ENCODE results near the gene ZNF783. TPM values are rescaled to one million over a fixed set of nuclear protein-coding genes. Genes with fewer than 3 reads are reported as not detected.

ZNF783 gene
- total RNA-seq, 1 experiment from 2014 or later: 10.8 TPM

GRCh38 chr7:149304006-149304405 is 42.0 kb downstream of the ZNF783 start:
- intact Hi-C loops (cut with micrococcal nuclease; ENCODE audit: unreplicated experiment): no loop called here
- Histone ChIP-seq H3K36me3 (ENCODE audit: insufficient read depth, low read length, poor library complexity, severe bottlenecking) (no peaks in the 10 kb centered on the region), H3K27ac (ENCODE audit: low read depth, low read length, poor library complexity, severe bottlenecking) (no peak overlapping the region), H3K4me3 (ENCODE audit: low read depth, low read length, poor library complexity, severe bottlenecking) (no peak overlapping the region), H3K27me3 (replicated peaks; ENCODE audit: insufficient read depth, low read depth, low read length, poor library complexity) (no peaks in the 10 kb centered on the region), H3K9me3 (ENCODE audit: low read depth, low read length, poor library complexity, severe bottlenecking) (no peaks in the 10 kb centered on the region), H3K4me1 (ENCODE audit: insufficient read depth, low read length, poor library complexity, severe bottlenecking) (no peaks in the 10 kb centered on the region)
- CTCF ChIA-PET: no interaction called here
- no peak for DNase-seq (ENCODE audit: low spot score)
- no TSS peak for BruUV-seq (replicated peaks)
- no peak for TF ChIP-seq EZH2 (IDR thresholded peaks at IDR 0.05; ENCODE audit: borderline replicate concordance, low read depth, low read length, poor library complexity, severe bottlenecking)
- TF ChIP-seq, protein P1, sequence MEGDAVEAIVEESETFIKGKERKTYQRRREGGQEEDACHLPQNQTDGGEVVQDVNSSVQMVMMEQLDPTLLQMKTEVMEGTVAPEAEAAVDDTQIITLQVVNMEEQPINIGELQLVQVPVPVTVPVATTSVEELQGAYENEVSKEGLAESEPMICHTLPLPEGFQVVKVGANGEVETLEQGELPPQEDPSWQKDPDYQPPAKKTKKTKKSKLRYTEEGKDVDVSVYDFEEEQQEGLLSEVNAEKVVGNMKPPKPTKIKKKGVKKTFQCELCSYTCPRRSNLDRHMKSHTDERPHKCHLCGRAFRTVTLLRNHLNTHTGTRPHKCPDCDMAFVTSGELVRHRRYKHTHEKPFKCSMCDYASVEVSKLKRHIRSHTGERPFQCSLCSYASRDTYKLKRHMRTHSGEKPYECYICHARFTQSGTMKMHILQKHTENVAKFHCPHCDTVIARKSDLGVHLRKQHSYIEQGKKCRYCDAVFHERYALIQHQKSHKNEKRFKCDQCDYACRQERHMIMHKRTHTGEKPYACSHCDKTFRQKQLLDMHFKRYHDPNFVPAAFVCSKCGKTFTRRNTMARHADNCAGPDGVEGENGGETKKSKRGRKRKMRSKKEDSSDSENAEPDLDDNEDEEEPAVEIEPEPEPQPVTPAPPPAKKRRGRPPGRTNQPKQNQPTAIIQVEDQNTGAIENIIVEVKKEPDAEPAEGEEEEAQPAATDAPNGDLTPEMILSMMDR (conservative IDR thresholded peaks at IDR 0.05; ENCODE audit: low read depth, low read length): no peak
- POLR2A ChIA-PET (ENCODE audit: low non-redundant PET): no interaction called here

GRCh38 chr7:149306854-149307253 is 44.9 kb downstream of the ZNF783 start:
- CTCF ChIA-PET: no interaction called here
- intact Hi-C loops (cut with micrococcal nuclease; ENCODE audit: unreplicated experiment): no loop called here
- H3K9me3 ChIP-seq (ENCODE audit: low read depth, low read length, poor library complexity, severe bottlenecking): no peaks in the 10 kb centered on the region
- no peak overlapping the region for H3K4me3 ChIP-seq (ENCODE audit: low read depth, low read length, poor library complexity, severe bottlenecking)
- POLR2A ChIA-PET (ENCODE audit: low non-redundant PET): no interaction called here
- H3K4me1 ChIP-seq (ENCODE audit: insufficient read depth, low read length, poor library complexity, severe bottlenecking): no peaks in the 10 kb centered on the region
- TF ChIP-seq, protein P1 (conservative IDR thresholded peaks at IDR 0.05; ENCODE audit: low read depth, low read length): no peak
- no peak for TF ChIP-seq EZH2 (IDR thresholded peaks at IDR 0.05; ENCODE audit: borderline replicate concordance, low read depth, low read length, poor library complexity, severe bottlenecking)
- no peaks in the 10 kb centered on the region for H3K27me3 ChIP-seq (replicated peaks; ENCODE audit: insufficient read depth, low read depth, low read length, poor library complexity)
- BruUV-seq (replicated peaks): no TSS peak
- H3K36me3 ChIP-seq (ENCODE audit: insufficient read depth, low read length, poor library complexity, severe bottlenecking): no peaks in the 10 kb centered on the region
- no peak overlapping the region for H3K27ac ChIP-seq (ENCODE audit: low read depth, low read length, poor library complexity, severe bottlenecking)
- DNase-seq (ENCODE audit: low spot score): no peak

DNA sequence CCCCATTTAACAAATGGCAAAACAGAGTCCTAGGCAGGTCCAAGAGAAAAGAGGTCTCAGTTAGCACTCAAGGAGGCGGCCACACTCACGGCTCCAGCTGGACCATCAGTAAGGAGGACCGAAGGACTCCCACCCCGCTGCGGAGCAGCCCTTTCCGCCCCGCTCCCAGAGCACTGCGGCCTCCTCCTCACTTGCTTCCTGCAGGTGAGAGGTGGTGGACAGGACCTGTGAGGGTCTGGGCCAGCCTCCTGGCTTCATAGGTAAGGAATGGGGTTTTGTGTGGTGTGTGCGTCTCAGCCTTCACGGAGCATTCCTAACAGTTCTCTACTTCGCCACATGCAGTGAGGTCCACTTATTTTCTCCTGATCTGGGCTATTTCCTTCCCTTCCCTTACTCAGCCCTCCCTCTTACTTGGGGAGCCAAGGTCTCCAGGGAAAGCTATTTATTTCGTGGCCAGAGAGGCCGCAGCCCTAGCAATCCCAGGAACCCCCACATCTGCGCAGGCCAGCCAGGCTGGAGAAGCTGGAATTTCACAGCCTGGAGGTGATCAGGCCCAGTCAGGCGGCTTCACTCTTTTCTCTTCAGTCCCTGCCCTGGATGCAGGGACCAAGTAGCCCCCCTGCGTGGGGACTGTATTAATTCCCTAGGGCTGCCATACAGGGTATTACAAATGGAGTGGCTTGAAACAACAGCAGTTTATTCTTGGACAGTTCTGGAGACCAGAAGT is 45.9 kb downstream of the ZNF783 start:
- ChIA-PET POLR2A (ENCODE audit: low non-redundant PET) (no interaction called here), CTCF (no interaction called here)
- BruUV-seq (replicated peaks): no TSS peak
- Histone ChIP-seq H3K27ac (ENCODE audit: low read depth, low read length, poor library complexity, severe bottlenecking) (no peak overlapping the region), H3K27me3 (replicated peaks; ENCODE audit: insufficient read depth, low read depth, low read length, poor library complexity) (no peaks in the 10 kb centered on the region), H3K4me3 (ENCODE audit: low read depth, low read length, poor library complexity, severe bottlenecking) (no peak overlapping the region), H3K4me1 (ENCODE audit: insufficient read depth, low read length, poor library complexity, severe bottlenecking) (no peaks in the 10 kb centered on the region), H3K9me3 (ENCODE audit: low read depth, low read length, poor library complexity, severe bottlenecking) (no peaks in the 10 kb centered on the region), H3K36me3 (ENCODE audit: insufficient read depth, low read length, poor library complexity, severe bottlenecking) (no peaks in the 10 kb centered on the region)
- intact Hi-C loops (cut with micrococcal nuclease; ENCODE audit: unreplicated experiment): no loop called here
- no peak for DNase-seq (ENCODE audit: low spot score)
- no peak for TF ChIP-seq EZH2 (IDR thresholded peaks at IDR 0.05; ENCODE audit: borderline replicate concordance, low read depth, low read length, poor library complexity, severe bottlenecking)
- TF ChIP-seq, protein P1 (conservative IDR thresholded peaks at IDR 0.05; ENCODE audit: low read depth, low read length): no peak
